H1 (cell line): Measurements from ENCODE around the gene RAB11B. TPM values are rescaled to one million over a fixed set of nuclear protein-coding genes. Genes with fewer than 3 reads are reported as not detected.

Experiments
- CTCF ChIA-PET: fragments of 300-600 bp; sonication (Branson Sonifier 250); formaldehyde crosslinking; loops from one replicate; lab custom pipeline; 2021; ENCODE audit not compliant: partially characterized antibody; lab: Charles Lee
- POLR2A ChIA-PET: fragments of 300-600 bp; sonication (Branson Sonifier 250); formaldehyde crosslinking; loops from one replicate; lab custom pipeline; 2021; ENCODE audit warnings: inconsistent platforms; ENCODE audit not compliant: partially characterized antibody; lab: Charles Lee
- DNase-seq, 2 experiments: peaks; one replicate each; pipeline versions ENCODE4 v3.0.0 to v3.0.0-alpha.2; 2010 to 2022; ENCODE audit warnings: low spot score in 2 of 2, low read depth in 1 of 2, mixed read lengths in 1 of 2
- FAIRE-seq: peaks from 2 replicates; lab custom pipeline; 2011; peaks lifted over from hg19 to GRCh38; lab: Jason Lieb, UNC
- H2AFZ ChIP-seq: 2 replicates; pipeline ENCODE4 v1.8.1; 2012; ENCODE audit warnings: low read length, inconsistent platforms
- H2AK5ac ChIP-seq: 2 replicates; pipeline ENCODE4 v1.6.1; 2013; ENCODE audit warnings: low read depth, low read length
- H2BK120ac ChIP-seq: replicated peaks from 2 replicates; pipeline ENCODE3; 2013; ENCODE audit warnings: low read depth, low read length, inconsistent platforms
- H2BK12ac ChIP-seq: 2 replicates; pipeline ENCODE4 v1.6.1; 2013; ENCODE audit warnings: low read depth, low read length
- H2BK15ac ChIP-seq: 2 replicates; pipeline ENCODE4 v1.6.1; 2013; ENCODE audit warnings: low read length
- H2BK20ac ChIP-seq: 2 replicates; pipeline ENCODE4 v1.6.1; 2013; ENCODE audit warnings: low read length
- H2BK5ac ChIP-seq: 2 replicates; pipeline ENCODE4 v1.6.1; 2013; ENCODE audit warnings: low read depth, low read length
- H3K14ac ChIP-seq: 2 replicates; pipeline ENCODE4 v1.6.1; 2013; ENCODE audit warnings: inconsistent platforms; ENCODE audit not compliant: insufficient read length
- H3K18ac ChIP-seq: 2 replicates; pipeline ENCODE4 v1.6.1; 2013; ENCODE audit warnings: low read length; ENCODE audit errors: extremely low read depth
- H3K23ac ChIP-seq: 2 replicates; pipeline ENCODE4 v1.6.1; 2013; ENCODE audit warnings: inconsistent platforms; ENCODE audit not compliant: insufficient read length
- H3K23me2 ChIP-seq: 2 replicates; pipeline ENCODE4 v1.6.1; 2013; ENCODE audit warnings: low read depth, low read length
- H3K27ac ChIP-seq: 2 replicates; pipeline ENCODE4 v1.6.1; 2011; ENCODE audit warnings: low read depth, low read length, inconsistent platforms
- H3K27me3 ChIP-seq, 4 experiments: replicated peaks in 1 of 4; 1 replicate in 1 of 4; 2 replicates in 3 of 4; pipeline versions ENCODE4 v1.6.1 to v1.8.1; 2011 to 2013; ENCODE audit warnings: low read length in 3 of 4, mild to moderate bottlenecking in 3 of 4, inconsistent platforms in 2 of 4, mixed read lengths in 2 of 4, moderate library complexity in 1 of 4; ENCODE audit not compliant: control insufficient read depth in 3 of 4, insufficient read depth in 3 of 4; ENCODE audit errors: extremely low read depth in 1 of 4
- H3K36me3 ChIP-seq, 4 experiments: 2 replicates each; pipeline versions ENCODE4 v1.6.1 to v1.8.1; 2011 to 2013; ENCODE audit warnings: mild to moderate bottlenecking in 4 of 4, low read length in 3 of 4, moderate library complexity in 2 of 4, control low read depth in 1 of 4, inconsistent platforms in 1 of 4; ENCODE audit not compliant: insufficient read depth in 4 of 4, control insufficient read depth in 2 of 4
- H3K4ac ChIP-seq: replicated peaks from 2 replicates; pipeline ENCODE3; 2013; ENCODE audit warnings: low read length, low read depth, mixed read lengths, inconsistent platforms; ENCODE audit not compliant: insufficient read length
- H3K4me1 ChIP-seq, 4 experiments: replicated peaks in 1 of 4; 1 replicate in 1 of 4; 2 replicates in 3 of 4; pipeline versions ENCODE4 v1.6.1 to v1.8.1; 2011 to 2013; ENCODE audit warnings: low read length in 3 of 4, inconsistent platforms in 2 of 4, mixed read lengths in 1 of 4; ENCODE audit not compliant: insufficient read depth in 4 of 4, control insufficient read depth in 3 of 4
- H3K4me2 ChIP-seq, 2 experiments: 2 replicates each; pipeline versions ENCODE4 v1.6.1 to v1.8.1; 2011 to 2013; ENCODE audit warnings: low read depth in 2 of 2, low read length in 2 of 2, control low read depth in 1 of 2, inconsistent platforms in 1 of 2, mild to moderate bottlenecking in 1 of 2; ENCODE audit not compliant: insufficient read depth in 1 of 2
- H3K4me3 ChIP-seq, 4 experiments: fragments of 200-600, 300-600 bp in 1 of 4; sonication (generic), shearing (Covaris generic), sonication (Bioruptor Twin) in 1 of 4; 2 replicates each; pipeline versions ENCODE4 v1.5.1 to v1.8.1; 2011 to 2016; ENCODE audit warnings: low read length in 4 of 4, low read depth in 3 of 4, control low read depth in 2 of 4, inconsistent platforms in 2 of 4, mild to moderate bottlenecking in 2 of 4, mixed read lengths in 1 of 4, moderate library complexity in 1 of 4; ENCODE audit not compliant: insufficient read depth in 2 of 4; ENCODE audit errors: extremely low read depth in 1 of 4
- H3K56ac ChIP-seq: replicated peaks from 2 replicates; pipeline ENCODE3; 2013; ENCODE audit warnings: low read depth, mild to moderate bottlenecking, mixed read lengths, low read length, inconsistent platforms; ENCODE audit not compliant: insufficient read length
- H3K79me1 ChIP-seq: 2 replicates; pipeline ENCODE4 v1.6.1; 2013; ENCODE audit warnings: low read depth, low read length, control low read depth
- H3K79me2 ChIP-seq, 2 experiments: 2 replicates each; pipeline versions ENCODE4 v1.6.1 to v1.8.1; 2012 to 2013; ENCODE audit warnings: low read length in 2 of 2, mild to moderate bottlenecking in 2 of 2, inconsistent platforms in 1 of 2; ENCODE audit not compliant: insufficient read depth in 2 of 2, control insufficient read depth in 1 of 2
- H3K9ac ChIP-seq, 4 experiments: replicated peaks in 1 of 4; 1 replicate in 1 of 4; 2 replicates in 3 of 4; pipeline versions ENCODE4 v1.6.1 to v1.8.1; 2011 to 2013; ENCODE audit warnings: low read depth in 3 of 4, low read length in 3 of 4, control low read depth in 2 of 4, mild to moderate bottlenecking in 2 of 4, moderate library complexity in 2 of 4, inconsistent platforms in 1 of 4; ENCODE audit errors: extremely low read depth in 1 of 4
- H3K9me3 ChIP-seq, 2 experiments: 2 replicates each; pipeline versions ENCODE4 v1.6.1 to v1.8.1; 2012 to 2013; ENCODE audit warnings: mild to moderate bottlenecking in 2 of 2, moderate library complexity in 2 of 2, control low read depth in 1 of 2, inconsistent platforms in 1 of 2, low read depth in 1 of 2, low read length in 1 of 2, mixed read lengths in 1 of 2; ENCODE audit not compliant: insufficient read depth in 2 of 2
- H4K20me1 ChIP-seq, 2 experiments: replicated peaks in 1 of 2; 2 replicates each; pipeline versions ENCODE3 to v1.8.1; 2011 to 2013; ENCODE audit warnings: inconsistent platforms in 2 of 2, low read length in 2 of 2, mild to moderate bottlenecking in 1 of 2; ENCODE audit not compliant: insufficient read depth in 2 of 2, control insufficient read depth in 1 of 2
- H4K5ac ChIP-seq: 2 replicates; pipeline ENCODE4 v1.6.1; 2013; ENCODE audit warnings: low read length, low read depth, mixed read lengths, inconsistent platforms; ENCODE audit not compliant: insufficient read length
- H4K8ac ChIP-seq: 2 replicates; pipeline ENCODE4 v1.8.0; 2013; ENCODE audit warnings: mild to moderate bottlenecking, moderate library complexity, low read length, inconsistent platforms; ENCODE audit not compliant: insufficient read depth; ENCODE audit errors: extremely low read depth
- H4K91ac ChIP-seq: replicated peaks from 2 replicates; pipeline ENCODE3; 2013; ENCODE audit warnings: low read length, mixed read lengths, inconsistent platforms; ENCODE audit not compliant: insufficient read length
- BACH1 ChIP-seq: IDR thresholded peaks from 2 replicates; pipeline ENCODE4 v1.6.1; 2012; ENCODE audit warnings: low read length, improper control_type of control experiment
- HDAC6 ChIP-seq: IDR thresholded peaks from one replicate; pipeline ENCODE4 v1.7.1; 2012; ENCODE audit warnings: low read depth, mild to moderate bottlenecking, inconsistent platforms, low read length, moderate library complexity
- KDM1A ChIP-seq: fragments of 200-600, 300-600 bp; sonication (generic); IDR thresholded peaks from 2 replicates; pipeline ENCODE4 v1.7.1; 2016; ENCODE audit warnings: mild to moderate bottlenecking, low read length, borderline replicate concordance
- NANOG ChIP-seq: IDR thresholded peaks from 2 replicates; pipeline ENCODE4 v1.6.1; 2011; ENCODE audit warnings: low read length, low read depth, mild to moderate bottlenecking, inconsistent platforms; ENCODE audit not compliant: insufficient read depth, poor library complexity, severe bottlenecking
- POLR2A ChIP-seq, 2 experiments: IDR thresholded peaks; 1 replicate in 1 of 2; 2 replicates in 1 of 2; pipeline ENCODE4 v1.6.1; 2011; ENCODE audit warnings: low read depth in 2 of 2, low read length in 2 of 2, mild to moderate bottlenecking in 2 of 2; ENCODE audit errors: control extremely low read depth in 1 of 2
- SP1 ChIP-seq: IDR thresholded peaks from 2 replicates; pipeline ENCODE4 v1.6.1; 2011; ENCODE audit warnings: low read depth, low read length
- SP2 ChIP-seq: IDR thresholded peaks from 2 replicates; pipeline ENCODE4 v1.6.1; 2012; ENCODE audit warnings: mild to moderate bottlenecking, low read length, inconsistent platforms
- SUZ12 ChIP-seq: fragments of 200-600 bp; sonication (generic); IDR thresholded peaks from 2 replicates; pipeline ENCODE4 v1.6.1; 2012; ENCODE audit warnings: mild to moderate bottlenecking, inconsistent platforms, low read length, moderate library complexity, mixed read lengths
- TBP ChIP-seq: IDR thresholded peaks from 2 replicates; pipeline ENCODE4 v1.6.1; 2011; ENCODE audit warnings: low read depth, low read length, improper control_type of control experiment
- USF2 ChIP-seq: IDR thresholded peaks from 2 replicates; pipeline ENCODE4 v1.6.1; 2011; ENCODE audit warnings: low read length, improper control_type of control experiment
- WGBS, 2 experiments: shearing (Covaris generic) in 1 of 2; methylation state at CpG; one replicate each; pipeline versions ENCODE4 v1.1.6 to v1.1.7; 2013 to 2015; ENCODE audit warnings: low lambda C conversion rate in 2 of 2, mixed read lengths in 2 of 2, inconsistent platforms in 1 of 2, low coverage in 1 of 2, missing lambda C conversion rate in 1 of 2; ENCODE audit not compliant: insufficient replicate concordance in 2 of 2, insufficient coverage in 1 of 2, insufficient read length in 1 of 2; ENCODE audit errors: extremely low coverage in 1 of 2, missing lambda C conversion rate in 1 of 2; 5-methylcytosine and 5-hydroxymethylcytosine counted together
- polyA plus RNA-seq, 7 experiments: library from polyadenylated mRNA; depleted of rRNA in 3 of 7; stranded (reverse) in 5 of 7; unstranded in 2 of 7; fragments of >200 nt in 5 of 7; fragments of 200-250 nt in 2 of 7; gene quantifications; 1 replicate in 5 of 7; 2 replicates in 1 of 7; 4 replicates in 1 of 7; pipeline versions ENCODE4 v1.2.1 to v1.2.3, GENCODE V29; 2011 to 2013; ENCODE audit warnings: missing spikeins in 2 of 7, mixed read lengths in 2 of 7
- total RNA-seq: library from RNA; stranded (reverse); fragmentation: NEBNext Ultra II Directional; extraction: Animal tissue kit (Norgen Biotek cat#: 25700); gene quantifications from 2 replicates; pipeline ENCODE4 v1.2.1, GENCODE V29; 2021
- TF ChIP-seq, protein P1 (sequence below): IDR thresholded peaks from 2 replicates; pipeline ENCODE4 v1.6.1; 2012; ENCODE audit warnings: low read length, inconsistent platforms

RAB11B gene
- total and polyA plus RNA-seq, 2 of the 8 experiments (the other 6 are each of a cell fraction or from before 2014, with no cell fraction given) = 50.2 to 85.8 TPM

DNA sequence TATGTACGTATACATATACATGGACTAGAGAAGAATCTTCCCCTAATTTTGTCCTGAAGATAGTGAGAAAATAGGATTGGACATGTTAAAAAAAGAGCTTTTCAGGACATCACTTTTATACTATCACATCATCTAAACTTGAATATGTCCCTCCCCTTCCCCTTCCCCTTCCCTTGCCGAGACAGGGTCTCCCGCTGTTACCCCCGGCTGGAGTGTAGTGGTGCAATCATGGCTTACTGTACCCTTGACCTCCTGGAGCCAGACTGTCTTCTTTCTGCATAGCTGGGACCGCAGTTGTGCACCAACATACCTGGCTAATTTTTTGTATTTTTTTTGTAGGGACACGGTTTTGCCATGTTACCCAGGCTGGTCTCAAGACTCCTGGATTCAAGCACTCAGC is 61.2 kb downstream of the RAB11B start:
- peak overlapping the region; percentile 5; the same call in 1 of the 2 replicates for H2BK5ac ChIP-seq
- no peak overlapping the region for H4K91ac ChIP-seq
- H3K4ac ChIP-seq = no peak overlapping the region
- H3K14ac ChIP-seq = no peak overlapping the region
- no peak overlapping the region for H3K4me3 ChIP-seq
- H3K4me2 ChIP-seq = peak overlapping the region in 1 of 2 experiments; percentile 42; a peak in 1 of 4 replicates
- H3K79me1 ChIP-seq = peaks cover 2% of the 10 kb centered on the region
- no peak overlapping the region for H2AK5ac ChIP-seq
- H2AFZ ChIP-seq = no peak overlapping the region
- CTCF ChIA-PET = interaction anchor here (0.6 to 2.6 kb wide), 7 partner anchors 12 to 103 kb away, joined by 3 to 14 read pairs (median 4); no protein-coding TSS in a partner anchor
- H3K23ac ChIP-seq = no peak overlapping the region
- H3K79me2 ChIP-seq = peaks cover 86 to 99% of the 10 kb centered on the region in 2 experiments
- H3K56ac ChIP-seq = no peak overlapping the region
- no peaks in the 10 kb centered on the region; the same call in 1 of the 2 replicates for H3K23me2 ChIP-seq
- no peak overlapping the region for H2BK15ac ChIP-seq
- WGBS, 2 experiments = 86% methylated on average over 6 of the region's 6 CpGs; no CpG with 5 or more reads in 1 of the 2 experiments
- peaks cover 56 to 59% of the 10 kb centered on the region in 2 experiments for H4K20me1 ChIP-seq
- no peak overlapping the region for H2BK120ac ChIP-seq
- no peaks in the 10 kb centered on the region for H3K27me3 ChIP-seq
- H3K9me3 ChIP-seq = no peaks in the 10 kb centered on the region
- H3K27ac ChIP-seq = no peak overlapping the region
- H3K9ac ChIP-seq = no peak overlapping the region
- no peak overlapping the region for H3K18ac ChIP-seq
- H2BK12ac ChIP-seq = no peak overlapping the region
- DNase-seq = no peak
- H3K36me3 ChIP-seq = peaks cover 2 to 45% (median 7%) of the 10 kb centered on the region in 4 experiments; a peak in 6 of 8 replicates
- POLR2A ChIA-PET = interaction anchor here (1.0 to 8.0 kb wide), 5 partner anchors 10 to 33 kb away, joined by 3 to 63 read pairs (median 4); no protein-coding TSS in a partner anchor
- H4K8ac ChIP-seq = no peak overlapping the region
- H2BK20ac ChIP-seq = no peak overlapping the region
- FAIRE-seq = no peak
- H4K5ac ChIP-seq = no peak overlapping the region
- H3K4me1 ChIP-seq = peaks cover 8 to 35% (median 26%) of the 10 kb centered on the region in 4 experiments
- TF ChIP-seq BACH1 (no peak), HDAC6 (no peak), NANOG (no peak), POLR2A (IDR thresholded peaks at IDR 0.05; ENCODE audit: control extremely low read depth in 1 of 2, low read depth in 2 of 2, low read length in 2 of 2) (no peak), SUZ12 (no peak), TBP (no peak), SP1 (no peak), USF2 (no peak), SP2 (no peak), KDM1A (no peak)
- TF ChIP-seq, protein P1, sequence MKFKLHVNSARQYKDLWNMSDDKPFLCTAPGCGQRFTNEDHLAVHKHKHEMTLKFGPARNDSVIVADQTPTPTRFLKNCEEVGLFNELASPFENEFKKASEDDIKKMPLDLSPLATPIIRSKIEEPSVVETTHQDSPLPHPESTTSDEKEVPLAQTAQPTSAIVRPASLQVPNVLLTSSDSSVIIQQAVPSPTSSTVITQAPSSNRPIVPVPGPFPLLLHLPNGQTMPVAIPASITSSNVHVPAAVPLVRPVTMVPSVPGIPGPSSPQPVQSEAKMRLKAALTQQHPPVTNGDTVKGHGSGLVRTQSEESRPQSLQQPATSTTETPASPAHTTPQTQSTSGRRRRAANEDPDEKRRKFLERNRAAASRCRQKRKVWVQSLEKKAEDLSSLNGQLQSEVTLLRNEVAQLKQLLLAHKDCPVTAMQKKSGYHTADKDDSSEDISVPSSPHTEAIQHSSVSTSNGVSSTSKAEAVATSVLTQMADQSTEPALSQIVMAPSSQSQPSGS = no peak
